Measurements from ENCODE around the gene PRPF19. TPM values are rescaled to one million over a fixed set of nuclear protein-coding genes. Genes with fewer than 3 reads are reported as not detected.

The PRPF19 gene
- total and polyA plus RNA-seq, 9 of the 15 experiments (the other 6 are each of a cell fraction or from before 2014, with no cell fraction given), result 9.4 to 212 (median 73.2) TPM

- no peak for TF ChIP-seq ZC3H11A (IDR thresholded peaks at IDR 0.05; ENCODE audit: low read depth, low read length)
- no peak for TF ChIP-seq ZBTB26 (CRISPR knock-in tag; IDR thresholded peaks at IDR 0.05)
- TF ChIP-seq ASH1L (IDR thresholded peaks at IDR 0.05; ENCODE audit: borderline replicate concordance, low read depth, partially characterized antibody), result no peak
- no peak for TF ChIP-seq E4F1 (CRISPR knock-in tag; IDR thresholded peaks at IDR 0.05; ENCODE audit: borderline replicate concordance)
- TF ChIP-seq ZNF57 (CRISPR knock-in tag; IDR thresholded peaks at IDR 0.05), result no peak
- TF ChIP-seq PRPF4 (IDR thresholded peaks at IDR 0.05; ENCODE audit: insufficient read depth, low read depth, low read length, poor library complexity, severe bottlenecking), result no peak
- no peak for TF ChIP-seq CC2D1A (IDR thresholded peaks at IDR 0.05)
- TF ChIP-seq HNRNPL (IDR thresholded peaks at IDR 0.05; ENCODE audit: low read depth, low read length), result no peak
- TF ChIP-seq ZNF316 (IDR thresholded peaks at IDR 0.05), result no peak
- TF ChIP-seq SRSF9 (IDR thresholded peaks at IDR 0.05; ENCODE audit: borderline replicate concordance, low read depth, low read length), result no peak
- no peak for TF ChIP-seq SP2 (IDR thresholded peaks at IDR 0.05; ENCODE audit: extremely low read depth, low read depth, low read length, poor library complexity, severe bottlenecking)
- TF ChIP-seq MED1 (CRISPR knock-in tag; IDR thresholded peaks at IDR 0.05; ENCODE audit: borderline replicate concordance), result no peak
- no peak for TF ChIP-seq POU5F1 (IDR thresholded peaks at IDR 0.05; ENCODE audit: borderline replicate concordance, low read depth, low read length, partially characterized antibody)
- TF ChIP-seq HINFP (tag; conservative IDR thresholded peaks at IDR 0.05; ENCODE audit: low read depth), result no peak
- no peak for TF ChIP-seq TRIM24 (IDR thresholded peaks at IDR 0.05)
- no peak for TF ChIP-seq PRMT5 (CRISPR knock-in tag; IDR thresholded peaks at IDR 0.05)
- peak; percentile 48; the same call in 1 of the 2 replicates for TF ChIP-seq ZEB2 (IDR thresholded peaks at IDR 0.05)
- no peak for TF ChIP-seq PYGO2 (tag; IDR thresholded peaks at IDR 0.05)
- TF ChIP-seq NCOA1 (IDR thresholded peaks at IDR 0.05; ENCODE audit: low read depth), result no peak
- no peak for TF ChIP-seq USF1 (CRISPR knock-in tag; IDR thresholded peaks at IDR 0.05)
- TF ChIP-seq NCOR1 (IDR thresholded peaks at IDR 0.05), result peak; percentile 78
- peak; percentile 85 for TF ChIP-seq DPF2 (IDR thresholded peaks at IDR 0.05)
- TF ChIP-seq KDM1A (IDR thresholded peaks at IDR 0.05), result peak; percentile 73 to 83
- TF ChIP-seq ZNF184 (CRISPR knock-in tag; IDR thresholded peaks at IDR 0.05), result no peak
- no peak for TF ChIP-seq BDP1 (IDR thresholded peaks at IDR 0.05; ENCODE audit: insufficient read depth, insufficient read length)
- no peak for TF ChIP-seq SAFB (IDR thresholded peaks at IDR 0.05; ENCODE audit: borderline replicate concordance, low read depth, low read length)
Observed at GRCh38 chr11:60891103-60891741, 15.2 kb downstream of the PRPF19 start (continued).
